BLaER1 (cell line): ENCODE results near the gene EVI5L.

Experiments
- H3K27ac ChIP-seq: shearing (Covaris generic); formaldehyde crosslinking; 2 replicates; pipeline ENCODE4 v1.8.1; 2022
- H3K27me3 ChIP-seq: shearing (Covaris generic); formaldehyde crosslinking; 2 replicates; pipeline ENCODE4 v1.8.1; 2022
- H3K36me3 ChIP-seq: shearing (Covaris generic); formaldehyde crosslinking; 2 replicates; pipeline ENCODE4 v1.8.1; 2022
- H3K4me1 ChIP-seq: shearing (Covaris generic); formaldehyde crosslinking; 2 replicates; pipeline ENCODE4 v1.8.1; 2022
- H3K4me2 ChIP-seq: shearing (Covaris generic); formaldehyde crosslinking; 2 replicates; pipeline ENCODE4 v1.8.1; 2022
- H3K4me3 ChIP-seq: shearing (Covaris generic); formaldehyde crosslinking; 2 replicates; pipeline ENCODE4 v1.8.1; 2022
- H3K9ac ChIP-seq: shearing (Covaris generic); formaldehyde crosslinking; 2 replicates; pipeline ENCODE4 v1.8.1; 2022
- H3K9me3 ChIP-seq: shearing (Covaris generic); formaldehyde crosslinking; 2 replicates; pipeline ENCODE4 v1.8.1; 2022
- H4K20me1 ChIP-seq: shearing (Covaris generic); formaldehyde crosslinking; 2 replicates; pipeline ENCODE4 v1.8.1; 2022
- Cebpa-rat ChIP-seq: shearing (Covaris generic); IDR thresholded peaks from 2 replicates; pipeline ENCODE4 v1.8.1; 2022

EVI5L gene

DNA sequence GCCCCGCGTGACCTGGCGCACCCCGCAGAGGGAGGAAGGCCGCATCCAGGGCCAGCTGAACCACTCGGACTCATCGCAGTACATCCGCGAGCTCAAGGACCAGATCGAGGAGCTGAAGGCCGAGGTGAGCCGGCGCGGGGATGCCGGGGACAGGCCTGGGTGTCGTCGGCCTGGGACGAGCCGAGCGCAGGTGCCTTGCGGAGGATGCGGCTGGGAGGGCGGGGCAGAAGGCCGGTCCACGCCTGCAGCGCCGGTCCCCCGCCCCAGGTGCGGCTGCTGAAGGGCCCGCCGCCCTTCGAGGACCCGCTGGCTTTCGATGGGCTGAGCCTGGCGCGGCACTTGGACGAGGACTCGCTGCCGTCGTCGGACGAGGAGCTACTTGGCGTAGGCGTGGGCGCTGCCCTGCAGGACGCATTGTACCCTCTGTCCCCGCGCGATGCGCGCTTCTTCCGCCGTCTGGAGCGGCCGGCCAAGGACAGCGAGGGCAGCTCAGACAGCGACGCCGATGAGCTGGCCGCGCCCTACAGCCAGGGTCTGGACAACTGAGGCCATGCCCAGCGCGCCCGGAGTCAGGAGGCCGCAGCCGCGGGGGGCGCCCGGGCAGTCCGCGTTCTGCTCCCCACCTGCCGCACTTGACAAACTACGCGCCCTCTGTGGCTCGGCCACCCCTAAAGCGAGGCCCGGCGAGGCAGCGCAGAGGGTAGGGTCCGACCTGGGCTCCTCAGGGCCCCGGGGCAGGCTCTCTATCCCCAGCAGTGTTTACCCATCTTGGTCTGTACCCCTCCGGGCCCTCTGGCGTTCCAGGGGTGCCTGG lies 33.3 kb downstream of the EVI5L start:
- Histone ChIP-seq H3K9me3 (no peaks in the 10 kb centered on the region), H3K27ac (no peak overlapping the region), H3K4me2 (peak overlapping the region; percentile 47; the same call in 1 of the 2 replicates), H3K4me3 (no peak overlapping the region), H4K20me1 (peaks cover 32% of the 10 kb centered on the region), H3K9ac (no peak overlapping the region), H3K27me3 (peaks cover 48% of the 10 kb centered on the region), H3K36me3 (no peaks in the 10 kb centered on the region), H3K4me1 (peaks cover 63% of the 10 kb centered on the region)
- no peak for TF ChIP-seq Cebpa-rat

DNA sequence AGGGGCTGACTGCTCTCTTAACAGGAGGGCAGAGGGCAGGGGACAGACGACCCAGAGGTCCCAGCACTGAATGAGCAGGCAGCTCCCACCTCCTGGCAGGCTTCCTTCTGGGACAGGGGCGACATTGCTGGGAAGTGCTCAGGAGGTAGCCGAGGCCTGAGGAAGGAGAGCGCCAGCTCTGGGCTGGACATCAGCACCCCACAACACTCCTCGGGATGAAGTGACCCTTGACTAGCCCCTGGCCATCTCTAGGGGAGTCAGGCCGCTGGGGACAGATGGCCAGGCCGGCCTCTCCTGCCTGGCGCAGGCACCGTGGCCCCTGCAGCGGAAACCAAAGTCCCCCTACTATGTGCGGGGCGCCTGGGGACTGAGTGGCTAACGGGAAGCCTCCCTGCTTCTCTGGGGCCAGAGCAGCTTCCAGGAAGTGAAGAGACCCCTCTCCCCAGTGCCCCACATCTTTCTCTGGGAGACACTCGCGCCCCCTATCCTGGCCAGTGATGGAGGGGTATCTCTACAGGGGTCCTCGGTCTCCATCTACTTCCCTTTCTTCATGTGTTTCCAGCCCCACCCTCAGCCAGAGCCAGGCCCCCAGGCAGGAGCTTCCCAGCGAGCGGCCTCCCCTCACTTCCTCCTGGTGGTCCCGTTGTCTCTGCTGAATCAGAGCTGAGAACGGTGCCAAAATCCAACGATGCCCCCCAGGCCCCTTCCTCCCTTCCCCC lies 34.1 kb downstream of the EVI5L start:
- Histone ChIP-seq H3K36me3 (no peaks in the 10 kb centered on the region), H3K4me2 (peak overlapping the region; percentile 47), H3K9me3 (no peaks in the 10 kb centered on the region), H3K27ac (no peak overlapping the region), H4K20me1 (peaks cover 36% of the 10 kb centered on the region), H3K4me3 (no peak overlapping the region), H3K27me3 (peaks cover 45% of the 10 kb centered on the region), H3K9ac (no peak overlapping the region), H3K4me1 (peaks cover 63% of the 10 kb centered on the region)
- TF ChIP-seq Cebpa-rat = no peak

DNA sequence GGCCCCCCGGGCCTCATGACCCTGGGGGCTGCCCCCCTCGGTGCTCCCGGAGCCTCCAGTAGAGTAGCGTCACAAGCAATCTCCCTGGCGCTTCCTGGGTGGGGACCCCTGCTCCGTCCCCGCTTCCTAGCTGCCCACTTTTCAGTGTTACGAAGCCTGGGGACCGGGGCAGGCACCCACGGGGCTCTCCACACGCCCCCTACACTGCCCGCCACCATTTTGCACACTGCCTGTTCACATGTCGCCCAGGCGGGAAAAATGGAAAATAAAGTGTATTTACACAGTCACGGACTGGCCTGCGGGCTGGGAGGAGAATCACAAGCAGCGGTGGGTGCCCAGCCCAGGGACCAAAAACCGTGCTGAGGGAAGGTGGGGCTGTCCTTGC lies 34.7 kb downstream of the EVI5L start:
- Histone ChIP-seq H3K27ac (no peak overlapping the region), H3K4me3 (no peak overlapping the region), H3K4me1 (peaks cover 66% of the 10 kb centered on the region), H3K9ac (no peak overlapping the region), H3K9me3 (no peaks in the 10 kb centered on the region), H3K4me2 (peak overlapping the region; percentile 47), H3K27me3 (peaks cover 45% of the 10 kb centered on the region), H3K36me3 (no peaks in the 10 kb centered on the region), H4K20me1 (peaks cover 41% of the 10 kb centered on the region)
- TF ChIP-seq Cebpa-rat = no peak

DNA sequence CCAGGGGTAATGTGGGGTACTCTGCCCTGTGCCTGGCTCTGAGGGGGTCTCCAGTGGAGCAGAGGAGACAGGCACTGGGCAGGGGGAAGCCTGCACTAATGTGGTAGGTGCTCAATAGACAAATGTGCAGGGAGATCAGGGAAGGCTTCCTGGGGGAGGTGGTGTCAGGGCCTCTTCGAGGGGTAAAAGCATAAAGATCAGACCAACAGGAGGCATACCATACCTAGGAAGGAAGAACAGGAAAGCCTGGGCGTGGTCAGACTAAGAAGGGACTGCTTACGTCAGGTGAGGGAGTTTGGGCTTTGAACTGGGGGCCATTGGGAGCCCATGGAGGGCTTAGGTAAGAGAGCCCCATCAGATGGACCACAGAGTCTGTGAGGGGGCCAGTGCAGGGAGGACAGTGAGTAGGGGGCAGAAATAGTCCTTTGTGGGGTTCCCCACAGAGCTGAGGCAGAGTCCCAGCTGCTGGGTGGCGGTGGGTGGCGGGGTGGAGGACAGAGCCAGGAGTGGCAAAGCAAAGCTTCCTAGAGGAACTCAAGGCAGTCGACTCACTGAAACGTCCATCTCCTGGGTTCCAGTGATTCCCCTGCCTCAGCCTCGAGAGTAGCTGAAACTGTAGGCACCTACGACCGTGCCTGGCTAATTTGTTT lies 35.4 kb downstream of the EVI5L start:
- Histone ChIP-seq H3K4me2 (peak overlapping the region; percentile 47), H3K36me3 (no peaks in the 10 kb centered on the region), H3K9me3 (no peaks in the 10 kb centered on the region), H3K27ac (no peak overlapping the region), H3K9ac (no peak overlapping the region), H3K27me3 (peaks cover 45% of the 10 kb centered on the region), H3K4me3 (no peak overlapping the region), H3K4me1 (peaks cover 69% of the 10 kb centered on the region), H4K20me1 (peaks cover 45% of the 10 kb centered on the region)
- TF ChIP-seq Cebpa-rat = no peak

DNA sequence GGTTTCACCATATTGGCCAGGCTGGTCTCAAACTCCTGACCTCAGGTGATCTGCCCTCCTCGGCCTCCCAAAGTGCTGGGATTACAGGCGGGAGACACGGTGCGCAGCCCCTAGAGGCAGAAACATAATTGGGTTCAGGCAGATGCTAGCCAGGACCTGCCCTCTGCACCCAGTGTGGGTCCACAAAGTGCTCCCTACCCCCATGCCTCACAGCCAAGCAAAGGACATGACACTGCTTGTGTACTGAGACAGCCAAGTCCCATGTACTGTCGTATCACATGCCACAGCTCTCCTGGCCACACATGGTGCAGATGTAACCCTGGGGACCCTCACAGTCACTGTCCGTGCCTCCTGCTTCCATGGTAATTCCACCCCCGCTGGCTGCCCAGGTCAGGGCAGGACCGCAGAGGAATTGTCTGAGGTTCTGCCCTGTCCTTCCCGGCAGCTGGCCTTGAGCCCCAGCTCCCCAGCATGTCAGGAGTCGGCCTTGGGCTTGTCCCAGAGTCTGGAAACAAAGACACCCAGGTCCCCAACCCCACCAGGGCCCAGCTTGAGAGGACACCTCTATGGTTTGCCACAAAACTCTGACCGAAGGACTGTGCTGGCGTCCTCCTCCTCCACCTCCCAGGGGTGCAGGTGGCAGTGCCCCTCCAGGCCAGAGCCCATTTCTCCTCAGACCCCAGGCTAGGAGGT lies 36.5 kb downstream of the EVI5L start:
- TF ChIP-seq Cebpa-rat = no peak
- Histone ChIP-seq H3K27me3 (peaks cover 38% of the 10 kb centered on the region), H3K9ac (no peak overlapping the region), H3K4me3 (no peak overlapping the region), H3K4me1 (peaks cover 69% of the 10 kb centered on the region), H3K27ac (no peak overlapping the region), H3K36me3 (no peaks in the 10 kb centered on the region), H3K9me3 (no peaks in the 10 kb centered on the region), H3K4me2 (no peak overlapping the region), H4K20me1 (peaks cover 50% of the 10 kb centered on the region)

DNA sequence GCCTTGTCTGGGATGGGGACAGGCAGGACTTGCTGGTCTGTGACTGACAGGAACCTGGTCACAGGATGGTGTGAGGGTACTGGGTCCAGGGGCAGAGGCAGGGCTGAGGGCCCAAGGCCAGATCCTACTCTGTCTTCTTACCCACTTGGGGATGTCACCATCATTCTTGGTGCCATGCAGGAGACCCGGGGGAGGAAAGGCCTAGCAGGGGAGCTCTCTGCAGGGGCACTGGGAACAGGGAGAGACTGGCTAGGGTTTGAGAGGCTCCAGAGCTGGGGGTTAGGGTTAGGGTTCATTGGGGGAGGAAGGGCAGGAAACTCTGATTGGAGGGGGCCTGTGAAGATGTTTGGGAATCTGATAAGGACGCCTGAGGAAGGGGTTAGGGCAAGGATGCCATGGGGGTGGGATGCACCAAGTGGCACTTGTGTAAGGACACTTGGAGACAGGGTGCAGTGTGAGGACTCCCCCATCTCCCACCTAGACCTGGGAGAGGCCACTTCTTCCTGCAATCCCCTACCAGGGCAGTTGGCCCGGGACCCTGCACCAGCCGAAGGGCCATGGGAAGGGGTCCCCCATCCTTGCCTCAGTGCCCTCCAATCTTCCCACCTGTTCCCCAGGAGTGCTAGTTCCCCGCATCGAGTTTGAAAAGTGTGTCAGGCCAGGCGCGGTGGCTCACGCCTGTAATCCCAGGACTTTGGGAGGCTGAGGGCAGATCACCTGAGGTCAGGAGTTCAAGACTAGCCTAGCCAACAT lies 37.2 kb downstream of the EVI5L start:
- Histone ChIP-seq H3K9me3 (no peaks in the 10 kb centered on the region), H4K20me1 (peaks cover 47% of the 10 kb centered on the region), H3K4me2 (peak overlapping the region; percentile 95; the same call in 1 of the 2 replicates), H3K4me1 (peaks cover 66% of the 10 kb centered on the region), H3K4me3 (no peak overlapping the region), H3K27me3 (peaks cover 30% of the 10 kb centered on the region), H3K36me3 (no peaks in the 10 kb centered on the region), H3K27ac (no peak overlapping the region), H3K9ac (no peak overlapping the region)
- TF ChIP-seq Cebpa-rat = no peak

DNA sequence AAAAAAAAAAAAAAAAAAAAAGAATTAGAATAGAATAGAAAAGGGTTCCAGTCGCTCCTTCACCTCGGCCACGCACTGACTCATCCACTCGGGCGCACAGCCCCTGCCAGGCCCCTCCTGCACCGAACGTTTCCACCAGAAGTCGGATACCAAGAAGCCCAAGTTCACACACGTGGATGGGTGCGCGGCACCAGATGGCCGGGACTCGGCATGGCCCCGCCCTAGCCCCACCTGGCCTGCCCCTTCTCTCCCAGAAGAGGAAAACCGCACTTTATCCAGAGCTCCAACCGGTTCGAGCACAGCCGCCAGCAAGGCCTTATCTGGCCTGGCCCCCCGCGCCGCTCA lies 38.3 kb downstream of the EVI5L start:
- H3K27me3 ChIP-seq = peaks cover 26% of the 10 kb centered on the region
- no peaks in the 10 kb centered on the region for H3K36me3 ChIP-seq
- no peaks in the 10 kb centered on the region for H3K9me3 ChIP-seq
- H3K4me3 ChIP-seq = peak overlapping the region; percentile 67
- H3K9ac ChIP-seq = peak overlapping the region; percentile 29; the same call in 1 of the 2 replicates
- H3K27ac ChIP-seq = no peak overlapping the region
- peaks cover 55% of the 10 kb centered on the region for H4K20me1 ChIP-seq
- TF ChIP-seq Cebpa-rat = no peak
- peaks cover 73% of the 10 kb centered on the region for H3K4me1 ChIP-seq
- peak overlapping the region; percentile 95 for H3K4me2 ChIP-seq

DNA sequence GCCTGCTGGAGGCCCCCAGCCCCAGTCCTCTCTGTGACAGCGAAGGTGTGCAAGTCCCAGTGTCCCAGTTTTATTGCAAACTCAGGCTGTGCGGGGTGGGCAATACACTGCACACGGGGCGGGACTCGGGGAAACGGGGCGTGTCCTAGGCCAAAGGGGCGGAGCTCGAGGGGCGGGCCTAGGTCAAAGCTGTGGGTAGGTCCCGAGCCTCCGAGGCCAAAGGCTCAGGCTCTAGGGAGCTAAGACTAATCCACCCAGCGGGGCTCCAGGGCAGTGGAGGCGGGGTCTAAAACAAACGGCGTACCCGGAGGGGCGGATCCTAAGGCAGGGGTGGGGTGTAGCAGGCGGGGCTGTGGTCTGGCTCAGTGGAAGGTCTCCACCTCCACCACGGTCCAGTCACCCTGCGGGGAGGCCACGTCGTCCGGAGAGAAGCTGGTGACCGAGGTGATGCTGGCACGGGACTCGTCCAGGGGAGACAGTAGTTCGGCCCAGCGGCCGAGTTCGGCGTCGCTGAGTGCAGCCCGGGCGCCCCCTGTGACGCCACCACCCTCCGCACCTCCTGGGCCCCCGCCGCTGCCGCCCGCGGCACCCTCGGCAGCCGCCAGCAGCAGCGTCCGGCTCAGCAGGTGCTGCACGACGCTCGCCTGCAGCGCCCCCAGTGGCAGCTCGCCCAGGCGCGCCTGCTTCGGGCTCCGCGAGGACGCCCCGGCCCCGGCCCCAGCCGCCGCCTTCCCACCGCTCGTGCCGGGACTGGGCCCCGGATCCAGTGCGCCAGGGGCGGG lies 38.8 kb downstream of the EVI5L start:
- TF ChIP-seq Cebpa-rat = no peak

More for the DNA sequence above, 38.8 kb downstream of the EVI5L start:
- peaks cover 49% of the 10 kb centered on the region for H4K20me1 ChIP-seq
- peak overlapping the region; percentile 64; the same call in 1 of the 2 replicates for H3K9ac ChIP-seq
- peak overlapping the region; percentile 67 for H3K4me3 ChIP-seq
- no peaks in the 10 kb centered on the region for H3K9me3 ChIP-seq
- peak overlapping the region; percentile 73 for H3K27ac ChIP-seq
- peaks cover 21% of the 10 kb centered on the region for H3K27me3 ChIP-seq
- H3K4me1 ChIP-seq = peaks cover 73% of the 10 kb centered on the region
- peak overlapping the region; percentile 95 for H3K4me2 ChIP-seq
- no peaks in the 10 kb centered on the region for H3K36me3 ChIP-seq
